HepG2 (cell line): ENCODE results near the gene FUOM. TPM values are rescaled to one million over a fixed set of nuclear protein-coding genes. Genes with fewer than 3 reads are reported as not detected.
A peak's percentile ranks its signal among the peaks of the same experiment; 100 is the strongest.

Source experiments
- ARNT2 ChIP-seq: sonication (generic); formaldehyde crosslinking; IDR thresholded peaks from 2 replicates; pipeline ENCODE4 v1.8.0; 2022; ENCODE audit warnings: mild to moderate bottlenecking, low read depth, missing genetic modification reagents, moderate library complexity
- ETV5 ChIP-seq: IDR thresholded peaks from 2 replicates; pipeline ENCODE4 v1.6.1; 2018; ENCODE audit warnings: missing biosample characterization, missing genetic modification reagents, inconsistent platforms, borderline replicate concordance
- FOXO4 ChIP-seq: sonication (generic); formaldehyde crosslinking; conservative IDR thresholded peaks from 2 replicates; pipeline ENCODE4 v1.8.1; 2023; ENCODE audit warnings: missing genetic modification reagents
- GFI1 ChIP-seq: sonication (generic); formaldehyde crosslinking; IDR thresholded peaks from 2 replicates; pipeline ENCODE4 v1.5.0; 2020; ENCODE audit warnings: missing genetic modification reagents, mild to moderate bottlenecking, borderline replicate concordance
- HNRNPLL ChIP-seq: fragments of 200-400 bp; formaldehyde crosslinking; IDR thresholded peaks from 2 replicates; pipeline ENCODE4 v1.6.1; 2017; ENCODE audit warnings: mild to moderate bottlenecking, low read depth, low read length; ENCODE audit not compliant: poor library complexity, severe bottlenecking
- KAT7 ChIP-seq: IDR thresholded peaks from 2 replicates; pipeline ENCODE4 v1.6.1; 2018; ENCODE audit warnings: borderline replicate concordance, missing compliant biosample characterization
- MTF2 ChIP-seq: sonication (generic); formaldehyde crosslinking; IDR thresholded peaks from 2 replicates; pipeline ENCODE4 v1.5.0; 2020; ENCODE audit warnings: missing genetic modification reagents, borderline replicate concordance
- NR1H2 ChIP-seq: sonication (generic); formaldehyde crosslinking; IDR thresholded peaks from 2 replicates; pipeline ENCODE4 v1.8.1; 2022; ENCODE audit warnings: low read depth, missing genetic modification reagents, borderline replicate concordance
- RBM39 ChIP-seq: fragments of 200-400 bp; formaldehyde crosslinking; IDR thresholded peaks from one replicate; pipeline ENCODE4 v1.6.1; 2018; ENCODE audit warnings: antibody characterized with exemption, mild to moderate bottlenecking, low read depth, low read length; ENCODE audit not compliant: poor library complexity, severe bottlenecking
- TARDBP ChIP-seq: sonication (generic); formaldehyde crosslinking; IDR thresholded peaks from 2 replicates; pipeline ENCODE4 v1.8.0; 2022; ENCODE audit warnings: mild to moderate bottlenecking, missing genetic modification reagents
- TEAD3 ChIP-seq: optimal IDR thresholded peaks from 2 replicates; pipeline ENCODE3; 2016; ENCODE audit warnings: borderline replicate concordance
- TOPORS ChIP-seq: sonication (generic); formaldehyde crosslinking; IDR thresholded peaks from 2 replicates; pipeline ENCODE4 v1.8.0; 2023; ENCODE audit warnings: mild to moderate bottlenecking, missing genetic modification reagents
- ZBTB42 ChIP-seq: sonication (generic); formaldehyde crosslinking; IDR thresholded peaks from 2 replicates; pipeline ENCODE4 v1.5.0; 2020; ENCODE audit warnings: mild to moderate bottlenecking, missing genetic modification reagents
- ZNF142 ChIP-seq: sonication (generic); formaldehyde crosslinking; IDR thresholded peaks from 2 replicates; pipeline ENCODE4 v1.4.0; 2020; ENCODE audit warnings: missing genetic modification reagents
- ZNF552 ChIP-seq: sonication (generic); formaldehyde crosslinking; IDR thresholded peaks from 2 replicates; pipeline ENCODE4 v1.9.0; 2022; ENCODE audit warnings: missing genetic modification reagents, mild to moderate bottlenecking, borderline replicate concordance
- ZNF691 ChIP-seq: sonication (generic); formaldehyde crosslinking; IDR thresholded peaks from 2 replicates; pipeline ENCODE4 v1.4.0; 2020; ENCODE audit warnings: missing genetic modification reagents, low read depth, mild to moderate bottlenecking, borderline replicate concordance
- polyA plus RNA-seq, 8 experiments: library from polyadenylated mRNA; depleted of rRNA in 3 of 8; stranded (reverse) in 7 of 8; unstranded in 1 of 8; fragments of >200 nt; fragmentation: Illumina TruSeq in 4 of 8; extraction: Trizol in 4 of 8; gene quantifications; 2 replicates each; pipeline versions ENCODE4 v1.2.1 to v1.2.3, GENCODE V29; 2011 to 2016; ENCODE audit warnings: low read depth in 4 of 8, missing spikeins in 1 of 8, mixed read lengths in 1 of 8; ENCODE audit not compliant: insufficient read depth in 1 of 8
- total RNA-seq, 5 experiments: library from RNA; depleted of rRNA; stranded (reverse); fragments of >200 nt; fragmentation: Illumina TruSeq; extraction: Trizol; gene quantifications; 2 replicates each; pipeline ENCODE4 v1.2.3, GENCODE V29; 2016; ENCODE audit warnings: low read depth in 1 of 5
- TF ChIP-seq, protein P1 (sequence below): sonication (generic); formaldehyde crosslinking; IDR thresholded peaks from 2 replicates; pipeline ENCODE4 v1.4.0; 2020; ENCODE audit warnings: mild to moderate bottlenecking, missing genetic modification reagents
- TF ChIP-seq, protein P2 (sequence below): sonication (generic); formaldehyde crosslinking; IDR thresholded peaks from 2 replicates; pipeline ENCODE4 v1.4.0; 2020; ENCODE audit warnings: missing genetic modification reagents

FUOM gene
- total and polyA plus RNA-seq, 2 of the 13 experiments (the other 11 are each of a cell fraction or from before 2014, with no cell fraction given): 27.5 to 60.4 TPM

DNA sequence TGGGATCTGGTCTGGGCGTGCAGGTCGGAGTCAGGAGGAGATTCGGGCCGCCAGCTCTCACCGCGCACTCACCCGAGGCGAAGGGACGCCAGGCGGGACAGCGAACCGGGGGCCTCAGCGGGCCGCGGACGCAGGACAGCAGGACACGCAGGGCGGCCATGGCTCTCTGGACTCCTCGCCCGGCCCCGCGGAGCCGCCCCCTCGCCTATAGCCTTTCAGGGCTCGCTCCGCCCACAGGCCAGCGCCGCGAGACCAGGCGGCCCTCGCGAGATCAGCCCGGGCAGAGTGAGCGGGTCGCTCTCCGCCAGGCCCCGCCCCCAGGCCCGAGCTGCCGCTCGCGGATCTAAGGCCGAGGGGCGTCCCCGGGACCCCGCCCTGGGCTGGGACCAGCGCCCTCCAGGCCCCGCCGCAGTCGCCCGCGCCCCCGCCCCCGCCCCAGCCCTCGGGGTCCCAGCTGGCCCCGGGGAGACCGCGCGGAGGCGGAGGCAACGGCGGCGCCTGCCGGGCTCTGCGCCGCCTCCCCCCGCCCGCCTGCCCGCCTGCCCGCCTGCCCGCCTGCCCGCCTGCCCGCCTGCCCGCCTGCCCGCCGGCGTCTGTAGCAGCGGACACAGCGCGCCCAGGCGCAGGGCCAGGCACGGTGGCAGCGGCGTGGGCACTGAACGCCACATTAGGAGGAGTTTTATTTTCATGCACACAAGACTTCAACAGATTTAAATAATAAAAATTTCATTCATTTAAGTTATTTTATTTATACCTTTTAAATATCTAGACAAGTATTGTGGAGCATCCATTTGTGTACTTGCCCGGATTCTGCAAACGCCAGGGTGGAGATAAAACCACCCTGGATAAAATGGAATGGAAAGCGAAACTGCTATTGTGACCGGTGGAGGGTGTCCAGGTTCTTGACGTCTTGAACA is 15.6 kb upstream of the FUOM start, which contains the start of gene ECHS1 (continued):
- TF ChIP-seq FOXO4 (CRISPR knock-in tag) (no peak), ZNF691 (0 out of 2 replicates have a peak, but pooled peaks have one; percentile 56), KAT7 (CRISPR knock-in tag) (peak; percentile 63; the same call in 1 of the 2 replicates), ZNF142 (no peak), MTF2 (CRISPR knock-in tag) (no peak), RBM39 (no peak), ZNF552 (no peak), ZBTB42 (no peak), TOPORS (CRISPR knock-in tag) (0 out of 2 replicates have a peak, but pooled peaks have one; percentile 30), TARDBP (CRISPR knock-in tag) (no peak), HNRNPLL (peak; percentile 6), ETV5 (no peak), TEAD3 (CRISPR knock-in tag) (peak; percentile 26), GFI1 (no peak), NR1H2 (CRISPR knock-in tag) (no peak), ARNT2 (CRISPR knock-in tag) (peak; percentile 89; the same call in 1 of the 2 replicates)
- TF ChIP-seq, protein P1, sequence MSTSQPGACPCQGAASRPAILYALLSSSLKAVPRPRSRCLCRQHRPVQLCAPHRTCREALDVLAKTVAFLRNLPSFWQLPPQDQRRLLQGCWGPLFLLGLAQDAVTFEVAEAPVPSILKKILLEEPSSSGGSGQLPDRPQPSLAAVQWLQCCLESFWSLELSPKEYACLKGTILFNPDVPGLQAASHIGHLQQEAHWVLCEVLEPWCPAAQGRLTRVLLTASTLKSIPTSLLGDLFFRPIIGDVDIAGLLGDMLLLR (CRISPR knock-in tag): no peak
- TF ChIP-seq, protein P2, sequence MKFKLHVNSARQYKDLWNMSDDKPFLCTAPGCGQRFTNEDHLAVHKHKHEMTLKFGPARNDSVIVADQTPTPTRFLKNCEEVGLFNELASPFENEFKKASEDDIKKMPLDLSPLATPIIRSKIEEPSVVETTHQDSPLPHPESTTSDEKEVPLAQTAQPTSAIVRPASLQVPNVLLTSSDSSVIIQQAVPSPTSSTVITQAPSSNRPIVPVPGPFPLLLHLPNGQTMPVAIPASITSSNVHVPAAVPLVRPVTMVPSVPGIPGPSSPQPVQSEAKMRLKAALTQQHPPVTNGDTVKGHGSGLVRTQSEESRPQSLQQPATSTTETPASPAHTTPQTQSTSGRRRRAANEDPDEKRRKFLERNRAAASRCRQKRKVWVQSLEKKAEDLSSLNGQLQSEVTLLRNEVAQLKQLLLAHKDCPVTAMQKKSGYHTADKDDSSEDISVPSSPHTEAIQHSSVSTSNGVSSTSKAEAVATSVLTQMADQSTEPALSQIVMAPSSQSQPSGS: no peak
